ENCODE measurements around the gene CCDC54. TPM values are rescaled to one million over a fixed set of nuclear protein-coding genes. Genes with fewer than 3 reads are reported as not detected.

CCDC54 gene
- total and polyA plus RNA-seq, 9 donors, result 1.9 to 4.9 (median 2.9) TPM; not detected in 1

DNA sequence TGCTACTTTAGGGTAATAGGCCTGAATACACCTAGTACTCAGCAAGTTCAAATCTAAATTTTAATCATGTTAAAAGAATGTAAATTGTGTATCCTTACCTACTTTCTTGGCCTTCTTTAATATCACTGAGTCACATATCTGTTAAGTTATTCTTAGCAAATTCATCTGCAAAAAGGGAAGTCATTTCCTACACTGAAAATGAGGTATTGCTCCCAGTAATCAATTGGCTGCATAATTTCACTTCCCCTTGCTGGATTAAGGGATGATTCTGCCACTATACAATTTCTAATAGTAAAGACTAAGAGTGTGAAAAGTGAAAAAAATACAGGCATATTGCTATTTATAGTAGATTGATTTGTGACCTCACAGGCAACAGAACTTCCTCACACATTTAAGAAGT is 47.8 kb downstream of the CCDC54 start:
- peaks cover 2% of the 10 kb centered on the region for H3K27me3 ChIP-seq (ENCODE audit: control insufficient read depth, insufficient read depth, low read length)
- no peaks in the 10 kb centered on the region for H3K36me3 ChIP-seq (ENCODE audit: control insufficient read depth, insufficient read depth, low read length)
- peaks cover 7% of the 10 kb centered on the region for H3K4me1 ChIP-seq (ENCODE audit: control insufficient read depth, insufficient read depth, low read length)
- H3K4me3 ChIP-seq (ENCODE audit: low read length), result no peak overlapping the region
- no peaks in the 10 kb centered on the region for H3K9me3 ChIP-seq (replicated peaks; ENCODE audit: control insufficient read depth, low read depth, low read length)
- DNase-seq, result no peak
- H3K27ac ChIP-seq (ENCODE audit: low read length), result no peak overlapping the region

GRCh38 chr3:107426223-107426622 is 49.0 kb downstream of the CCDC54 start:
- Histone ChIP-seq H3K36me3 (ENCODE audit: control insufficient read depth, insufficient read depth, low read length) (no peaks in the 10 kb centered on the region), H3K9me3 (replicated peaks; ENCODE audit: control insufficient read depth, low read depth, low read length) (no peaks in the 10 kb centered on the region), H3K4me3 (ENCODE audit: low read length) (no peak overlapping the region), H3K27me3 (ENCODE audit: control insufficient read depth, insufficient read depth, low read length) (peaks cover 2% of the 10 kb centered on the region), H3K4me1 (ENCODE audit: control insufficient read depth, insufficient read depth, low read length) (peaks cover 17% of the 10 kb centered on the region), H3K27ac (ENCODE audit: low read length) (no peak overlapping the region)
- no peak for DNase-seq
- WGBS (ENCODE audit: insufficient coverage), result no CpG with 5 or more reads among the region's 3 CpGs

Other genes with a start within 250 kb of the CCDC54 start
- gene BBX, start 145.5 kb downstream of the CCDC54 start, total RNA-seq, result 51.3 TPM
- 10 to 100 TPM; 21.7 to 45.0 (median 40.7) TPM for gene BBX, start 145.5 kb downstream of the CCDC54 start, polyA plus RNA-seq (ENCODE audit: insufficient read depth in 1 of 8, insufficient read length in 8 of 8, low replicate concordance in 1 of 8)